Measurements from ENCODE around the gene BEND5. TPM values are rescaled to one million over a fixed set of nuclear protein-coding genes. Genes with fewer than 3 reads are reported as not detected.

BEND5 gene
- total RNA-seq, 1 experiment from 2014 or later = not detected

GRCh38 chr1:48773133-48773532 lies 3.6 kb downstream of the BEND5 start:
- Histone ChIP-seq H3K4me3 (ENCODE audit: low read depth in 2 of 2, low read length in 2 of 2) (no peak overlapping the region), H3K27me3 (ENCODE audit: control insufficient read depth, insufficient read depth, low read length) (peaks cover 12% of the 10 kb centered on the region), H3K27ac (ENCODE audit: low read length) (no peak overlapping the region), H3K9me3 (ENCODE audit: control insufficient read depth, insufficient read depth, low read depth, low read length) (no peaks in the 10 kb centered on the region), H3K4me1 (ENCODE audit: control insufficient read depth, insufficient read depth, low read length) (no peaks in the 10 kb centered on the region), H3K36me3 (ENCODE audit: control insufficient read depth, insufficient read depth, low read length) (no peaks in the 10 kb centered on the region)
- BruUV-seq (replicated peaks) = no TSS peak
- TF ChIP-seq TCF7L2 (IDR thresholded peaks at IDR 0.05; ENCODE audit: low read depth, low read length) (no peak), REST (IDR thresholded peaks at IDR 0.05; ENCODE audit: insufficient read depth in 1 of 2, low read depth in 2 of 2, low read length in 1 of 2) (no peak), SIN3A (IDR thresholded peaks at IDR 0.05; ENCODE audit: borderline replicate concordance, insufficient read depth, low read depth, low read length) (no peak), CTCF (IDR thresholded peaks at IDR 0.05) (no peak), POLR2AphosphoS5 (IDR thresholded peaks at IDR 0.05; ENCODE audit: low read depth, low read length) (no peak)
- DNase-seq (ENCODE audit: low read depth, low spot score) (no peak), ATAC-seq (no peak)
- intact Hi-C loops (cut with micrococcal nuclease; ENCODE audit: unreplicated experiment) (no loop called here), in situ Hi-C loops (cut with HindIII; ENCODE audit: low pct_unique_long_range_greater_than_20kb, low sequenced_read_pairs) (no loop called here)
- ChIA-PET POLR2A (no interaction called here), CTCF (no interaction called here)

- DNase-seq (ENCODE audit: low read depth, low spot score) = no peak
- ChIA-PET POLR2A (no interaction called here), CTCF (interaction anchor here (0.6 kb wide), 1 partner anchor 44 kb away, joined by 3 read pairs; no protein-coding TSS in a partner anchor)
- no peak for TF ChIP-seq TCF7L2 (IDR thresholded peaks at IDR 0.05; ENCODE audit: low read depth, low read length)
- TF ChIP-seq POLR2AphosphoS5 (IDR thresholded peaks at IDR 0.05; ENCODE audit: low read depth, low read length) = no peak
- no peak for TF ChIP-seq SIN3A (IDR thresholded peaks at IDR 0.05; ENCODE audit: borderline replicate concordance, insufficient read depth, low read depth, low read length)
- TF ChIP-seq REST (IDR thresholded peaks at IDR 0.05; ENCODE audit: insufficient read depth in 1 of 2, low read depth in 2 of 2, low read length in 1 of 2) = no peak
- TF ChIP-seq CTCF (IDR thresholded peaks at IDR 0.05) = no peak
- H3K36me3 ChIP-seq (ENCODE audit: control insufficient read depth, insufficient read depth, low read length) = no peaks in the 10 kb centered on the region
- H3K27me3 ChIP-seq (ENCODE audit: control insufficient read depth, insufficient read depth, low read length) = peaks cover 12% of the 10 kb centered on the region
- in situ Hi-C loops (cut with HindIII; ENCODE audit: low pct_unique_long_range_greater_than_20kb, low sequenced_read_pairs) (no loop called here), intact Hi-C loops (cut with micrococcal nuclease; ENCODE audit: unreplicated experiment) (no loop called here)
- no peak overlapping the region for H3K27ac ChIP-seq (ENCODE audit: low read length)
- no peak overlapping the region for H3K4me3 ChIP-seq (ENCODE audit: low read depth in 2 of 2, low read length in 2 of 2)
- ATAC-seq = no peak
- H3K4me1 ChIP-seq (ENCODE audit: control insufficient read depth, insufficient read depth, low read length) = no peaks in the 10 kb centered on the region
- H3K9me3 ChIP-seq (ENCODE audit: control insufficient read depth, insufficient read depth, low read depth, low read length) = no peaks in the 10 kb centered on the region
- no TSS peak for BruUV-seq (replicated peaks)
Observed at GRCh38 chr1:48772211-48772610, 4.5 kb downstream of the BEND5 start.
